Fibroblast of upper back skin (primary cell): ENCODE data around the gene FCN2.

Experiments
- DNase-seq: peaks from one replicate; pipeline ENCODE4 v3.0.0-alpha.2; 2013

Gene FCN2

DNA sequence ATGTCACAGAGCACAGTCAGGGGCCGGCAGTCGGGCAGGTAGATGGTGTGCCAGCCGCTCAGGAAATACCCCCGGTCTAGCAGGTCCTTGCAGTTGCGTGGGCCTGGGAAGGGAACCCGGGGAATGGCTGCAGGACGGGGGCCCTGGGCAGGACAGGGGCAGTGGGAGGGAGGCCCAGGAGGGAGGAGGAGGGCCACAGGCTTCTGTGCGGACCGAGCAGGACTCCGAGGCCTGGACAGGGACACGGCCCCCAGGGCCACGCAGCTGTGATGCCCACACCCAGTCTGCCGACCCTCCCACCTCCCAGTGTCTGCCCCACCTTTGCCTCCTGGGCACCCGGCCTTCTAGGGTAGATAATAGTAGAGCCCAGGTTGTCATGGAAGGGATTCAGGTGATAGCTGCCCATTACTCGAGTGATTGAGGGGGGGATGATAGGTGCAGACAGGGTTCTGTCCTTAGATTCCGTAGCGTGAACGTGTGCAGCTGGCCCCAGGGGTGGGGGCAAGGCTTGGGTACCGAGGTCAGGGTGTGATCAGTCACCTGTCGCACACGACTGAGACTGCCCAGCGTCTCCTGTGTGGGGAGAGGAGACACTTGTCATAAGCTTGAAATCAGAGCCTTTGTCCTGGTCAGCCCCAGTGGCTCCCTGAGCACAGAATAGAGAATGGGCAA is 32.6 kb downstream of the FCN2 start:
- DNase-seq, result no peak

DNA sequence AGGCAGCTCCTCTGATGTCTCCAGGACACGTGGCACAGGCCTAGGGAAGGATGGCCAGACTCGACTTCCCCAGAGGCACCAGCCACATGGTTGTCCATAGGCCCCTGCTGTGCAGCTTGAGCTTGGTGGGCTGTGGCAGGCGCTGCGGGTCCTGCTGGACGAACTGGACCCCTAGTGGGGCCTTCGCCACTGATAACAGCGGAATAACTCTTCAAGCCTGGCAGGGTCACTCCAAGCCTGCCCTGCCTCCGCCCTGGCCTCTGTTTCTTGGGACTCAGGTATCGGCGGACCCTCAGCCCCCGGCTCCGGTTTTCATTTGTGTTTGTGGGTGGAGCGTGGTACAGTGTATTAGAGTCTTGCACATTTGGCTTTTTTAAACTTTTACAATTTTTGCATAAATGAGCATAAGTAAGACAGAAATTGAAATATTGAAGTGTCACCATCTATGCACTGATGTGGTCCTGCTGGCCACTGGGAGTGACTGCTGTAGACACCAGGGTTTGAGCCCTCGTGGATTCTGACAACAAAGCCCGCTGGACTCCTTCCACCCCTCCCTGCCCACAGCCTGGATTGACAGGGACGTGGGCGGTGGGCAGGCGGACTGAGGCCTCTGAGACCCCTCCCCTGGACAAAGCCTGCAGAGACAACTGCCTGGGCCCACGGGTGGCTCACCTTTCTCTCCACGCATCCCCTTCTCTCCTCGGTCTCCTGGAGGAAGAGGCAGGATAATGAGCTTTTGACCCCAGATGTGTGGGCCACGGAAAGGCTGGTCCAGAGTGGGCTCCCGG is 33.3 kb downstream of the FCN2 start:
- no peak for DNase-seq

GRCh38 chr9:134914501-134914834 is 33.9 kb downstream of the FCN2 start:
- no peak for DNase-seq

GRCh38 chr9:134915046-134915985 is 34.7 kb downstream of the FCN2 start:
- no peak for DNase-seq

DNA sequence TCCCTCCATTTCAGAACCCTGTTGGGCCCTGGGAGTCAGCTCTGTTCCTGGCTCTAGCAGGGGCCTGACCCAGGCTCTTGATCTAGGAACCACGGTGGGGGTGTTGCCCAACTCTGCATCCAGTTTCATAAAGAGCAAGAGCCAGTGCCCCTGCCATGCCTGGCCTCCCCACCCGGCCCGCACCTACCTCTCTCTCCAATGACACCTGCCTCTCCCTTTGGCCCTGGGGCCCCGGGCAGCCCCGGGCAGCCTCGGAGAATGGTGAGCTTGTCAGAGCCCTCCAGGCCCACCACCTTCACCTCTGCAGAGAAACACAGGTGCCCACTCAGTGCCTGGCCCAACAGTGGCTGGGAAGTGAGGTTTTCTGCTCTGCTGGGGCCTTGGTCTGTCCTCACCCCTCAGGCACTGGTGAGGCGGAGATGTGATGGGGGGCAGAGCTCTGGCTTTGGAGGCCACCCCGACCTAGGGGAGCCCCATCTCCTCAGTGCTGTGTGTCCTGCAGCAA is 35.6 kb downstream of the FCN2 start:
- DNase-seq, result no peak

DNA sequence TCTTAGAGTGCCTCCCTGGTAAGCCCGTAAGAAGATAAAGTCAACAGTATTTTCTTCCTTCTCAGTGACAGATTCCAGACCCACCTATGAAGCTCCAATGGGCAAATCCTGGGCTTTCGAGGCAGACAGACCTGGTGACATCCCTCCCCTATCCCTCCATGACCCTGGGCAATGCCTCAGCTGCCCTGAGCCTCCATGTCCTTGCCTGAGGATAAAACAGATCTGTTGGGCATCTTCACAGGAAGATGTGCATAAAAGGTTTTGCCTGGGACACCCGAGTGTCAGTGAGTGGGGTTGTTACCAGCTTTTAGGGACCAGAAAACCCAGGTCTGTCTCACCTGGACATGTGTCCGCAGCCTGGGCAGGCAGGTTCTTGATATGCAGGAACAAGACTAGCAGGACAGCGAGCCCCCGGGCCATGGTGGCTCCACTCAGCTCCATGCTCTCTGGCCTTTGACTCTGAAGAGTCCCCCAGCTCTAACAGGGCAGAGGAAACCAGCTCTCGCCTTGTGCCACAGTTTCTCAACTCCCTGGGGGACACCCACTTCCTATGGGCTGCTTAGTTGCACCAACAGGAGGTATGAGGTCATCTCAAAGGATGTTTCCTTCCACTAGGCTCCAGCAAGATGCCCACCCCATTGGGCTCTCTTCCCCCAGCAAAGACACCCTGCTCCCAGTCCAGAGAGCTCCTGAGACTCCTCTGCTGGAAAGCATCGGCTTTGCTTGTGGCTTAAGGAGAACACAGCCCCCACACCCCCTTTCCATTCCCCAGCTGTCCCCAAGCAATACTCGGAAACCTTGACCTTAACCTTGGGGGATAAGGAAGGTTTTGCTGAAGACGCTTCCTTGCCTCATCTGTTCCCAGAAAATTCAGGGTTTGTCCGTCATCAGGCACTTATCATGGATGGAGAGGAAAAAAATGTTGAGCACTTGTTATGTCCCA is 37.1 kb downstream of the FCN2 start, which contains the start of gene FCN1:
TSS of gene FCN1 (minus strand) at position 482 of the 943 bp plus-strand sequence. CDS start at position 441, 41 bp downstream.
- no peak for DNase-seq

DNA sequence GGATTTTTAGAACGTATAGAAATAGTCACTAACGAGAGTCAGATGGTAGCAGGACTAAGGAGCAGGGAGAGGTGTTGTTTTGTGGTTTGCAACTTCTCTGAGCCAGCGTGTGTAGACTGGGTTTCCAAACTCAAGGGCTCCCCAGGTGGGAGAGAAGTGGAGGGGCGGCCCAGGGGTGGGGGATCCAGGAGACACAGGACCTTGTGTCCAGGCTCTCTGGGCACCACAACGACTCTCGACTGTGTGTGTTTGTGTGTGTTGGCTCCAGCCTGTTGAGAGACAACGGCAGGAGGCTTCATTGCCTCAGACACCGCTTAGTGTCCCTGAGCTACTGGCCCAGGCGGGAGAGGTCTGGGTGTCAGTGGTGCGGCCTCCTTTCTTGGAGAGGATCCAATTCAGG is 38.0 kb downstream of the FCN2 start:
- DNase-seq, result no peak

- no peak for DNase-seq
Measured at GRCh38 chr9:134919303-134919702, 38.7 kb downstream of the FCN2 start.

DNA sequence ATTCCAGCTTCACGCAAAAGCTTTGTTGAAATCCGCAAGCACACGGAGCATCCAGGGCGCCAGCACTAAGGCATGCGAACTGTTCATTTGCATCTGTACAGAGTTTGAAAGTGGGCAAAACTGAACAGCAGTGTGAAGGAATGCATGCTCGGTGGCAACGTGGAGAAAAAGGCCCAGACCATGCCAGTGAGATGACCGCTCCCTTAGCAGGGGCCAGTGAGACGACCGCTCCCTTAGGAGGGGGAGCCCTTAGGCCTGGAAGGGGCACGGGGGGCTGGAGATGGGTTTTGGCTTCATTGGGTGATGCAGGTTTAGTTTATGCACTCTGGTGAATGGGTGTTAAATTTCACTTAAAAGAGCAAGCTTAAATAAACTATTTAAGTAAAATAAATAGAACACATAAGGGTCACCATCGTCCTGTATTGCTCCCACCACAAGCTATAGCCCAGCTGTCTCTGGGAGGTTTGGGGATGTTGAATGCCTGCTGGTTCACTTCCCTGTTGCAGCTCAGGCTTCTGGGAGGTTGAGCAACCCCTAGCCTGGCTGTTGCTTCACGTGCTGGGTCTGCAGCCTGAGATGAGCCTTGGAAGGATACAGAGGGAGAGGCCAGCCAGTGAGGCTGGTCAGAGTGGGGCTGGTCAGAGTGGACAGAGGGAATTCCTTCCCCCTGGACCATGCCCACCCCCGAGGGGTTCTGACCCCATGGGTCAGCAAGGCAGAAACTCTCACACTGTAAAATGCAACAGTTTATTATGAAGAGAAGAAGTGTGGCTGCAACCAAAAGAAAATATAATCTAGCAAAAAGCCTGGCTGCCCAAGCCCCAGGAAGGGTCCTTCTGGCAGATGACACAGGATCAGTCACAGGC is 41.7 kb downstream of the FCN2 start:
- DNase-seq, result no peak

DNA sequence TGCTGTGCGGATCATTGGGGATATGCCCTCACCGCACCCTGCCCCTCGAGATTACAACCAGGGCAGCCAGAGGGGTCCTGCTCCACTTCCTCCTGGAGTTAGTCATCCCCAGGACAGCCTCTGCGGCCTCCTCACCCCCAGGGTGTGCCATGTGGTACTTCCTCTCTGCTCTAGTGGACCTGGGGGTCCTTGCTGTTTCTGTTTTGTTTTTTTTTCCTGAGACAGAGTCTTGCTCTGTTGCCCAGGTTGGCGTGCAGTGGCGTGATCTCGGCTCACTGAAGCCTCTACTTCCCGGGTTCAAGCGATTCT is 42.3 kb downstream of the FCN2 start:
- DNase-seq, result no peak

GRCh38 chr9:134923466-134923865 is 42.9 kb downstream of the FCN2 start:
- DNase-seq, result no peak

GRCh38 chr9:134925011-134925511 is 44.5 kb downstream of the FCN2 start:
- no peak for DNase-seq

DNA sequence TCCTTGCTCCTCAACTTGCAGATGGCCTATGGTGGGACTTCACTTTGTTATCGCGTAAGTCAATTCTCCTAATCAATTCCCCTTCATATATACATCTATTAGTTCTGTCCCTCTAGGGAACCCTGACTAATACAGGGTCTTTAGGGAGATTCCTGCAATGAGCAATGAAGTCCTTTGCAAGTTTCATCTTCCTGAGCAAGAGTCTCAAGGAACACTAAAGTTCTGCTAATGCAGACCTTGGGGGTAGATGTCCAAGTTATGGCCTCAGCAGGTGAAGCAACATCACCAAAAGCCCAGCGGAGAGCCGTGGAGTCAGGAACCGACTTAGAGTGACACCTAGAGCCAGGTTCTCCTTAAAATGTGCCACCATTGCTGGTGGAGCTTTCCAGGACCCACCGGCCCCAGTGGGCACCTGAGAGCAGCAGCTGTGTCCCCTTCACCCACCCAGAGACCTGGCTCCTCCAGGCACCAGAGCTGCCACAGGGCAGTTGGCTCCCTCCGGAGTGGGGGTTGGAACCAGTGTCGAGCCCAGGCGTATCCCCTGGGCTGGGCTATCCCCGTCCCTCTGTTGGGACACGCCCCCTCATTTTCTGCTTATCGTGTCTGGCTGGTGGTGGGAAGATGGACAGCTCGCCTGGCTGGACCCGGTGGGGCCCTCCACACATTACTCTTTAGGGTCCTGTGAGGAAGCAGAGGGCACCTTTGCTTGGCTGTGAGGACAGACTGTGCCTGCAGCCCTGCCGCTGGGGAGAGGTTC is 48.0 kb downstream of the FCN2 start:
- DNase-seq, result no peak

- DNase-seq, result no peak
Measured at GRCh38 chr9:134929193-134930158, 48.9 kb downstream of the FCN2 start.

DNA sequence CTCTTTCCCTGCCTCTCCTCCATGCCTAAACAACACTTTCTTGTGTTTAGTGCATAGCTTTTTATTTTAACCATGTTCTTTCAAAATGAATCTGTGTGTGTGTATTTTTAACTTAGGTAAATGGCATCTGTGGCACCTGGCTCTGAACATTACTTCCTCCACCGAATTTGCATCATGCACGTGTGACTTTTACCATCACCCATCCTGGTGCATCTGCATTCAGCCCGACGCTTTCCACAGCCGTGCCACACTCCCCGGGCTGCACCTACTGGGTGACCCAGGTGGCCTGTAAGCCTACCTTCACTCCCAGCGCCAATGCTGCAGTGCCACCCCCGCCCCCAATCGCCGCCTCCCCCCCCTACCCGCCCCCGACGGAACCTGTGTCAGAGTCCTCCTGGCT is 49.8 kb downstream of the FCN2 start:
- no peak for DNase-seq

GRCh38 chr9:134932171-134932570 is 51.6 kb downstream of the FCN2 start:
- DNase-seq, result no peak

- DNase-seq, result no peak
Measured at GRCh38 chr9:134932606-134933005, 52.0 kb downstream of the FCN2 start.

- DNase-seq, result no peak
Measured at GRCh38 chr9:134933076-134933659, 52.6 kb downstream of the FCN2 start.
